DMS114 treated with DMSO at 0.1 percent for 48 hours (cell line): Measurements from ENCODE around the gene GTF2F2.

Experiments
- DNase-seq: peaks from one replicate; lab custom pipeline; 2025; ENCODE audit not compliant: unreplicated experiment; lab: John Stamatoyannopoulos, UW

The GTF2F2 gene

GRCh38 chr13:45299194-45299593 lies 178.9 kb downstream of the GTF2F2 start:
- DNase-seq, result no peak

- DNase-seq, result no peak
Observed at GRCh38 chr13:45300190-45300985, 180.1 kb downstream of the GTF2F2 start.

- DNase-seq, result no peak
Observed at GRCh38 chr13:45301263-45301662, 181.0 kb downstream of the GTF2F2 start.

- DNase-seq, result no peak
Observed at GRCh38 chr13:45302507-45302906, 182.2 kb downstream of the GTF2F2 start.

- DNase-seq, result no peak
Observed at GRCh38 chr13:45303026-45303425, 182.7 kb downstream of the GTF2F2 start.

GRCh38 chr13:45303866-45304265 lies 183.6 kb downstream of the GTF2F2 start:
- no peak for DNase-seq

- no peak for DNase-seq
Observed at GRCh38 chr13:45305079-45305478, 184.8 kb downstream of the GTF2F2 start.

GRCh38 chr13:45306966-45307365 lies 186.7 kb downstream of the GTF2F2 start:
- DNase-seq, result no peak

- DNase-seq, result no peak
Observed at GRCh38 chr13:45310341-45311131, 190.2 kb downstream of the GTF2F2 start.

GRCh38 chr13:45314822-45315221 lies 194.5 kb downstream of the GTF2F2 start:
- DNase-seq, result no peak

- no peak for DNase-seq
Observed at GRCh38 chr13:45315520-45316167, 195.3 kb downstream of the GTF2F2 start.

GRCh38 chr13:45316338-45316737 lies 196.0 kb downstream of the GTF2F2 start:
- DNase-seq, result no peak

GRCh38 chr13:45316996-45317395 lies 196.7 kb downstream of the GTF2F2 start:
- DNase-seq, result no peak

- no peak for DNase-seq
Observed at GRCh38 chr13:45320876-45321629, 200.7 kb downstream of the GTF2F2 start.

GRCh38 chr13:45325806-45326205 lies 205.5 kb downstream of the GTF2F2 start:
- no peak for DNase-seq

GRCh38 chr13:45327253-45327955 lies 207.1 kb downstream of the GTF2F2 start:
- DNase-seq, result no peak

GRCh38 chr13:45328661-45329111 lies 208.4 kb downstream of the GTF2F2 start:
- no peak for DNase-seq

GRCh38 chr13:45331123-45331619 lies 210.9 kb downstream of the GTF2F2 start:
- no peak for DNase-seq

GRCh38 chr13:45331692-45332035 lies 211.4 kb downstream of the GTF2F2 start:
- no peak for DNase-seq
